NCI-H2227 (cell line): ENCODE measurements around the gene SPINK4.
A peak's percentile ranks its signal among the peaks of the same experiment; 100 is the strongest.

Experiments
- DNase-seq: peaks from one replicate; lab custom pipeline; 2025; ENCODE audit not compliant: unreplicated experiment; lab: John Stamatoyannopoulos, UW

Gene SPINK4

DNA sequence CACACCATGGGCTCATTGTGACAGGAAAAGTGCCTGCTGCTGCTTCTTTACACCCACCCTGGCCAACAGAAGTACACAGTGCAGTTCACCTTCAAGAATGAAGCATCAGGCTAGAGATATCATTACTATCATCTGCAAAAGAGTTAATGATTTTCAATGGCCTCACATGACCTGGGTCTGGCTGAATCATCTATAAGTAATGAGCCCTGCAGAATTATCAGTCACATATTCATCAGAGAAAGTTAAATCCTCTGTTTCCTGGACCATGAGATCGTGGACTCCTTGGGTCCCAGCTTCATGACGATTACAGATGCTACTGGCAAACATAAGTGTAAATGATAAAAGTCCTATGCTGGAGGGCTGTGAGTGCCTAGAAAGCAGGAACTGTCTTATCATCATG is 16.3 kb downstream of the SPINK4 start:
- DNase-seq = no peak

DNA sequence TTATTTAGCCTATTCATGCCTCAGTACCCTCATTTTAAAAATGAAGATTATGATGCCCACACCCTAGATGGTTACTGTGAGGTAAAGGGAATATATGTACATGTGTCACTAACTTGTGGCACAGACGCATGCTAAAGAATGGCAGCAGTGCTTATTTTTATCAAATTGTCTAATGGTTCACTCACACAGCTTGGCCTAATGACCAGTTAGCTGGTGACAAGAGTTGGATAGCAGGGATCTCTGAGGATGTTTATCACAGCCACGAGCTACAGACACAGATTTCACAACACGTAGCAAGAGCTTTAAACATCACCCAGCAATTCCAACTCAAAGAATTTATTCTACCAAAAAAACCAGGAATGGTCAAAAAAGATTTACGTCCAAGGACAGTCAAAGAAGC is 17.3 kb downstream of the SPINK4 start:
- DNase-seq = no peak

GRCh38 chr9:33260372-33260771 is 20.4 kb downstream of the SPINK4 start:
- DNase-seq = no peak

DNA sequence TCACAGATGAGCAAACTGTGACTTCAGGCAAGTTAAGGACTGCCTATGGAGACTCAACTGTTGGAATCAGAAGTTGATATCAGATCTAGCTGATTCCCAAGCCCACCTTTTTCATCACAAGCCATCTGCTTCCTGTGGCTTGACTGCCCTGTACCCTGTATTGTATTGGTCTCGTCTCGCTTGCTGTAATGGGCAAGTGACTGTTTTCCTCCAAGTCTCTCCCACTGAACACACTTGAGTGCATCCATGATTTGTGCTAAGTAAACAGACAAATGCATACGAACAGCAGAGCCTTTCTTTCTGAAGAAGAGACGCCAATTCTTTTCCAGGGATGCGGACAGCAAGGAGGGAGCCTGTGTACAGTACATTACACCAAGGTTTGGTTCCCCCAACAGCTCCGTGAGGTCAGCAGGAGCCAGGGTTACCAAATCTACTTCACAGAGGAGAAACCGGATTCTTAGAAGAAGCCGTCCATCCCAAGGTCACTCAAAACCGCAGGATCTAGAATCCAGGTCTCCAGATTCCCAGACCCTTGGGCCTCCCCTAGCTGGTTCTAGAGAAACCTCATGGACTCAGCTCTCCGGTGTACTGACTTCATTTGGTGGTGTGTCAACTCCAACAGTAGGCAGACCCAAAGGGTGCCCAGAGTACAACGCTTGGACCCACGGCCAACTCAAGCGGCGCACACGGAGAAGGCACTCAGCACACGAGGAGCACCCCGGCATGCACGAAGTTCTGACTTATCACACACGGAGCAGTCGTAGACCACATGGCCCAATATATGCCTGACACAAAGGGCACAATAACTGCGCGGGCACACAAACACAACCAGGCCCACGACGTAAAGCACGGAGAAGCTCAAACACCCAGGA is 23.4 kb downstream of the SPINK4 start:
- DNase-seq = no peak

- DNase-seq = peak; percentile 38
Observed at GRCh38 chr9:33264003-33264472, 24.1 kb downstream of the SPINK4 start.

- DNase-seq = peak; percentile 98
Observed at GRCh38 chr9:33264473-33265177, 24.7 kb downstream of the SPINK4 start, which contains the start of the genes BAG1 and CHMP5. Gene BAG1 (minus strand): TSS chr9:33264708. Gene CHMP5 (plus strand): TSS chr9:33265049. CDS start chr9:33265079, 30 bp downstream.

- DNase-seq = no peak
Observed at GRCh38 chr9:33265211-33265865, 25.4 kb downstream of the SPINK4 start.

DNA sequence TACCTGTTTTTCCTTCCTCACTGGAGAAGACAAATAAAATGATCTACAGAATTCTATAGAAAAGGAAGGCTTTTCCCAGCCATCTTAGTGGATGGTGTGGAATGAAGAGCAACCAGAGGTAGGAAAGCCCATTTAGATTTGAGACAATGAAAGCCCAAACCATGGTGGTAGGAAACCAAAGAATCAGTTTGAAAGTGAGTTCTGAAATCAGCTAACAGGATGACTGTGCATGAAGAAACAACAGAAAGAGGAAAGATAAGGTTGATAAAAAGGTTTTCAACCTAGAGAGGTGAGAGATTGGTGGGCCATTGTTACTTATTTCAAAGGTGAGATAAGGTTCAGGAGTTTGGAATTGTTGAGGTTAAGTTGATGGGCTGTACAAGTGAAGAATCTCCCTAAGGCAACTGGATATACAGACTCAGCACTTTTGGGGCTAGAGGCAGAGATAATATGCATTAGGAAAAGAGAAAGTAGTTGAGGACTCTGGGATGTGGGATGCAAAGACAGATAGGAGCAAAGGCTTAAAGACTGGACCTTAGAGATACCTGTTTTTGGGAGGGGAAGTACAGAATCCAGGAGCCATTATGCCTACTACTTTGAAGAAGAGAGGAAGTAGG is 27.3 kb downstream of the SPINK4 start:
- DNase-seq = no peak

DNA sequence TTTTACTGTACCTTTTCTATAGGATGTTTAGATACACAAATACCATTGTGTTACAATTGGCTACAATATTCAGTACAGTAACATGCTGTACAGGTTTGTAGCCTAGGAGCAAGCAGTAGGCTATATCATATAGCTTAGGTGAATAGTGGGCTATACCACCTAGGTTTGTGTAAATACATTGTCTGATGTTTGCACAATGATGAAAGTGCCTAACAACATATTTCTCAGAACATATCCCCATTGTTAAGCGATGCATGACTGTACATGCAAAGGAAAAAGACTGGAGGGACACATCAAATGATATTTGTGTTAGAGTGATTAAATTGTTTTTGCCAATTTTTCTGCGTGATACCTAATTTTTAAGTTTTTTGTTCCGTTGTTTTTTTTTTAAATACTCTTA is 30.2 kb downstream of the SPINK4 start:
- no peak for DNase-seq

- no peak for DNase-seq
Observed at GRCh38 chr9:33272061-33272460, 32.1 kb downstream of the SPINK4 start.

DNA sequence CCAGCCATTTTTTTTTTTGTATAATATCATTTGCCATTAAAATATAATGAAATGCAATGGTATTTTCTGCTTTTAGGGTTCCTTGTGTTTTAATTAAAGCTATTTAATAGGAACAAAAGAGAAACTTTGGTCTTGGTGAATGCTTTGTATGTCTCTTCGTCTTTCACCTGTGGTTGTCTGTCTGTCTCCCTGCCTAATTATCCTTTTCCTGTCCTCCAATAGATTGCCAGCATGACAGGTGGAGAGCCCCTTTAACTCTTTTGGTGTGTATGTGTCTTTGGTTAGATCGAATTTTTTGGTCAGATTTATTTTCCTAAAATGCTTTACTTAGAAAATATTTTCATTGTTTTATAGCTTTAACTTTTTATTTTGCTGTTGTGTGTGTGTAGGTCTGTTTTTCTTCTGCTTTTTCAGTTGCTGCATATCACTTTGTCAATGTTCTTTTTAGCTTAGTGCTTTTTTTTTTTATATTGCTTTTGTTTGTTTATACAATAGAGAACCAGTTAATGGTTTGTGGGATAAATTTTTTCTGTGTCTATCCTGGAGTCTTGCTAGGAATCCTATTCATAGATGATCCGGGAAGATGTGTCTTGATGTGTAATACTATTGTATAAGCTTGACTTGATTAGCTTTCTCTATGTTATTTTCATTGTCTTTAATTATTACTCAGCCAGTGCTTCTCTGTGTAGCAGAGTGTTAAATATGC is 33.5 kb downstream of the SPINK4 start:
- no peak for DNase-seq

DNA sequence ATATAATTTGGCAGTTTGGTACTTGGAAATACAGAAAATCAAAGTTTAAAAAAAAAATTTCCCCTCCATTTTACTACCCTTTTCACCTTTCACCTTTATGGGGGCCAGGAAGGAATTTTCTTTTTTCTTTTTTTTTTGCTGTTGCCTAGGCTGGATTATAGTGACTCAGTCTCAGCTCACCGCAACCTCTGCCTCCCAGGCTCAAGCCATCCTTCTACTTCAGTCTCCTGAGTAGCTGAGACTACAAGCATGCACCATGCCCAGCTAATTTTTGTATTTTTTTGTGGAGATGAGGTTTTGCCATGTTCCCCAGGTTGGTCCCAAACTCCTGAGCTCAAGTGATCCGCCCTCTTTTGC is 34.0 kb downstream of the SPINK4 start:
- DNase-seq = no peak

- no peak for DNase-seq
Observed at GRCh38 chr9:33277484-33277883, 37.5 kb downstream of the SPINK4 start.

GRCh38 chr9:33285502-33285901 is 45.5 kb downstream of the SPINK4 start:
- no peak for DNase-seq

DNA sequence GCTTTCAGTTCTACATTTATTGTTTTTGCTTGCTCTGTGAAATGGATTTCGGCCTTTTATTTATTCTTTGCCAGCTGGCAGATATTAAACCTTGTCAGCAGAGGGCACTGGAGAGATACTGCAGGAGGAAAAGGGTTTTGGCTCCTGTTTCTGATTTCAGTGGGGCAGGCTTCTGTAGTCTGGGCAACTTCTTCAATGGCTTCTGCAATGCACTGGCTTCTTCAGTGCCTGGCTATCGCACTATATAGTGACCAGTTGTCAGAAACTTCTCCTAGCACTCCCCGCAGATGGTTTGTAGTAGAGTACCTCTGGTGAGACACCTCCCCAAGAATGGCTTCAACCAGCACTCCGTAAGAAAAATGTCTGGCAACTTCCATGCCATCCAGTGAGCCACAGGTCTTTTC is 47.1 kb downstream of the SPINK4 start:
- DNase-seq = peak; percentile 55

GRCh38 chr9:33288235-33288634 is 48.3 kb downstream of the SPINK4 start:
- DNase-seq = no peak

- DNase-seq = no peak
Observed at GRCh38 chr9:33288828-33289483, 49.0 kb downstream of the SPINK4 start.

DNA sequence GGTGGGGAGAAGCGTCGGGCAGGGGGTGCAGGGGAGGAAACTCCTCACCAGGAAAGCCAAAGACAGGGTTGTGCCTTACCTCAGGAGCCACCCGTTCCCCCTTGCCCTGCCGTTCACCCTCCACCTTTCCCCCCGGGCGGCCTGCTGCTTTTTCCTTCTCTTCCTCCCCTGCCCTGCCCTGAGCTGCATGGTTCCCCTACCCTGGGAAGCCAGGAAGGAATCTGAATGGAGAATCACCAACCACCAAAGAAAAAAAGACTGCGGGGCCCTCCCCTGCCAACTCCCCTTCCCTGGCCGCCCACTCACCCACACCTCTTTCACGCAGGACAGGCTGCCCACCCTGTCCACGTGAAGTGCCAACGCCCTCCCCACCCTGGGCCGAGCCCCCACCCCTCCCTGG is 49.5 kb downstream of the SPINK4 start:
- peak; percentile 2 for DNase-seq

DNA sequence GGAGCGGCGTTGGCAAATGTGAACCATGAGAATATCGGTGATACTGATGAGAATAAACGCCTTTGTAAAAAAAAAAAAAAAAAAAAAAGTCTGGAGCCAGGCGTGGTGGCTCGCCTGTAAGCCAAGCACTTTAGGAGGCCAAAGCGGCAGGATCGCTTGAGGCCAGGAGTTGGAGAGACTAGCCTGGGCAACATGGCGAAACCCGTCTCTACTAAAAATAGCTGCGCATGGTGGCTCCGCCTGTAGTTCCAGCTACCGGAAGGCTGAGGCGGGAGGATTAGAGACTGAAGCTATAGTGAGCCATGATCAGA is 49.9 kb downstream of the SPINK4 start:
- DNase-seq = no peak
